H9 (cell line): ENCODE data around the gene INSL3. TPM values are rescaled to one million over a fixed set of nuclear protein-coding genes. Genes with fewer than 3 reads are reported as not detected.

Experiments
- DNase-seq: peaks from one replicate; pipeline ENCODE4 v3.0.0-alpha.2; 2017
- H2AFZ ChIP-seq: one replicate; pipeline ENCODE4 v1.6.1; 2013; ENCODE audit warnings: mild to moderate bottlenecking, low read length, control low read depth, moderate library complexity
- H2AK5ac ChIP-seq: 2 replicates; pipeline ENCODE4 v1.6.1; 2013; ENCODE audit warnings: low read length, control low read depth, mixed read lengths; ENCODE audit not compliant: insufficient read length
- H2BK120ac ChIP-seq: one replicate; pipeline ENCODE4 v1.6.1; 2013; ENCODE audit warnings: low read depth, mild to moderate bottlenecking, low read length, control low read depth, inconsistent platforms; ENCODE audit not compliant: poor library complexity, severe bottlenecking
- H2BK12ac ChIP-seq: 2 replicates; pipeline ENCODE4 v1.6.1; 2013; ENCODE audit warnings: low read length, control low read depth, mixed read lengths, low read depth; ENCODE audit not compliant: insufficient read length
- H2BK15ac ChIP-seq: 2 replicates; pipeline ENCODE4 v1.6.1; 2013; ENCODE audit warnings: low read depth, low read length, control low read depth
- H2BK20ac ChIP-seq: one replicate; pipeline ENCODE4 v1.6.1; 2013; ENCODE audit warnings: low read depth, mild to moderate bottlenecking, low read length, control low read depth, inconsistent platforms; ENCODE audit not compliant: poor library complexity, severe bottlenecking
- H2BK5ac ChIP-seq: 2 replicates; pipeline ENCODE4 v1.6.1; 2013; ENCODE audit warnings: low read length, control low read depth, mixed read lengths; ENCODE audit not compliant: insufficient read length
- H3K14ac ChIP-seq: 2 replicates; pipeline ENCODE4 v1.6.1; 2013; ENCODE audit warnings: low read length, control low read depth; ENCODE audit not compliant: insufficient read depth
- H3K18ac ChIP-seq: 2 replicates; pipeline ENCODE4 v1.6.1; 2013; ENCODE audit warnings: low read depth, mild to moderate bottlenecking, mixed read lengths, low read length, control low read depth; ENCODE audit not compliant: insufficient read length
- H3K23ac ChIP-seq: 2 replicates; pipeline ENCODE4 v1.6.1; 2013; ENCODE audit warnings: low read length, control low read depth, mixed read lengths, low read depth; ENCODE audit not compliant: insufficient read length
- H3K23me2 ChIP-seq: 2 replicates; pipeline ENCODE4 v1.6.1; 2013; ENCODE audit warnings: low read depth, mild to moderate bottlenecking, mixed read lengths, low read length, control low read depth; ENCODE audit not compliant: insufficient read length, poor library complexity, severe bottlenecking
- H3K27ac ChIP-seq: 2 replicates; pipeline ENCODE4 v1.5.1; 2013; ENCODE audit warnings: low read length, control low read depth, mixed read lengths, low read depth; ENCODE audit not compliant: insufficient read length
- H3K27me3 ChIP-seq: 2 replicates; pipeline ENCODE4 v1.6.1; 2013; ENCODE audit warnings: low read length, control low read depth, inconsistent platforms; ENCODE audit not compliant: insufficient read depth
- H3K4ac ChIP-seq: 2 replicates; pipeline ENCODE4 v1.6.1; 2013; ENCODE audit warnings: low read depth, mild to moderate bottlenecking, control low read depth, inconsistent platforms, low read length, moderate library complexity
- H3K4me1 ChIP-seq: 2 replicates; pipeline ENCODE4 v1.6.1; 2013; ENCODE audit warnings: low read length, control low read depth, inconsistent platforms; ENCODE audit not compliant: insufficient read depth
- H3K4me2 ChIP-seq: 2 replicates; pipeline ENCODE4 v1.6.1; 2013; ENCODE audit warnings: low read length, control low read depth, mixed read lengths; ENCODE audit not compliant: insufficient read length, insufficient read depth
- H3K56ac ChIP-seq: 2 replicates; pipeline ENCODE4 v1.6.1; 2013; ENCODE audit warnings: low read depth, mild to moderate bottlenecking, mixed read lengths, low read length, control low read depth; ENCODE audit not compliant: insufficient read length
- H3K79me1 ChIP-seq: 2 replicates; pipeline ENCODE4 v1.6.1; 2013; ENCODE audit warnings: low read depth, mild to moderate bottlenecking, moderate library complexity, low read length, control low read depth, inconsistent platforms; ENCODE audit not compliant: insufficient read depth, poor library complexity, severe bottlenecking
- H3K79me2 ChIP-seq: 2 replicates; pipeline ENCODE4 v1.6.1; 2013; ENCODE audit warnings: low read length, control low read depth, inconsistent platforms; ENCODE audit not compliant: insufficient read depth
- H3K9ac ChIP-seq: 2 replicates; pipeline ENCODE4 v1.6.1; 2013; ENCODE audit warnings: low read length, control low read depth, mixed read lengths; ENCODE audit not compliant: insufficient read length; ENCODE audit errors: extremely low read depth
- H3K9me3 ChIP-seq: one replicate; pipeline ENCODE4 v1.6.1; 2013; ENCODE audit warnings: low read depth, low read length, inconsistent platforms; ENCODE audit not compliant: control insufficient read depth
- H3T11ph ChIP-seq: one replicate; pipeline ENCODE4 v1.6.1; 2013; ENCODE audit warnings: mild to moderate bottlenecking, low read length, control low read depth, inconsistent platforms
- H4K20me1 ChIP-seq: one replicate; pipeline ENCODE4 v1.6.1; 2013; ENCODE audit not compliant: control insufficient read depth, insufficient read length, insufficient read depth
- H4K5ac ChIP-seq: 2 replicates; pipeline ENCODE4 v1.6.1; 2013; ENCODE audit warnings: low read depth, mild to moderate bottlenecking, mixed read lengths, low read length, control low read depth; ENCODE audit not compliant: insufficient read length
- H4K8ac ChIP-seq: replicated peaks from 2 replicates; pipeline ENCODE4 v1.6.1; 2013; ENCODE audit warnings: low read length, control low read depth, mixed read lengths, low read depth; ENCODE audit not compliant: insufficient read length
- H4K91ac ChIP-seq: 2 replicates; pipeline ENCODE4 v1.6.1; 2013; ENCODE audit warnings: low read depth, mild to moderate bottlenecking, moderate library complexity, mixed read lengths, low read length, control low read depth; ENCODE audit not compliant: insufficient read length
- H3K27ac Mint-ChIP-seq, 3 experiments: 2 replicates in 2 of 3; 3 replicates in 1 of 3; pipeline ENCODE4 v1.8.0; 2020 to 2021; ENCODE audit warnings: mixed read lengths in 3 of 3, mild to moderate bottlenecking in 1 of 3, moderate library complexity in 1 of 3
- H3K27me3 Mint-ChIP-seq: 2 replicates; pipeline ENCODE4 v1.8.0; 2021; ENCODE audit warnings: low read depth, mild to moderate bottlenecking, moderate library complexity, mixed read lengths
- H3K36me3 Mint-ChIP-seq, 3 experiments: 2 replicates in 2 of 3; 3 replicates in 1 of 3; pipeline ENCODE4 v1.8.0; 2020 to 2021; ENCODE audit warnings: low read depth in 3 of 3, mixed read lengths in 3 of 3; ENCODE audit not compliant: insufficient read depth in 1 of 3
- H3K4me1 Mint-ChIP-seq, 2 experiments: 2 replicates each; pipeline ENCODE4 v1.8.0; 2020; ENCODE audit warnings: mixed read lengths in 2 of 2
- H3K4me3 Mint-ChIP-seq, 2 experiments: 2 replicates in 1 of 2; 3 replicates in 1 of 2; pipeline ENCODE4 v1.8.0; 2020 to 2021; ENCODE audit warnings: mild to moderate bottlenecking in 2 of 2, mixed read lengths in 2 of 2, moderate library complexity in 1 of 2
- H3K9me3 Mint-ChIP-seq, 2 experiments: 2 replicates in 1 of 2; 3 replicates in 1 of 2; pipeline ENCODE4 v1.8.0; 2020; ENCODE audit warnings: mild to moderate bottlenecking in 2 of 2, mixed read lengths in 2 of 2, moderate library complexity in 1 of 2
- WGBS: extraction: QIAGEN DNeasy Blood & Tissue Kit; methylation state at CpG from one replicate; pipeline ENCODE4 v1.1.7; 2013; ENCODE audit warnings: missing lambda C conversion rate, low lambda C conversion rate, mixed read lengths; ENCODE audit not compliant: insufficient read length; ENCODE audit errors: extremely low coverage; 5-methylcytosine and 5-hydroxymethylcytosine counted together
- total RNA-seq: library from RNA; stranded (reverse); gene quantifications from 2 replicates; pipeline ENCODE4 v1.2.1, GENCODE V29; 2021
- TF ChIP-seq, protein P1 (sequence below): fragments of 200-600 bp; sonication (generic); conservative IDR thresholded peaks from 3 replicates; pipeline ENCODE4 v1.8.0; 2021; ENCODE audit warnings: antibody characterized with exemption, mild to moderate bottlenecking

The INSL3 gene
- total RNA-seq, 1 experiment from 2014 or later: 0.63 TPM

- H2AK5ac ChIP-seq: no peak overlapping the region
- H3K36me3 Mint-ChIP-seq: no peaks in the 10 kb centered on the region; a peak in 1 of 7 replicates
- peak overlapping the region; percentile 29 for H3K27ac ChIP-seq
- H2BK15ac ChIP-seq: no peak overlapping the region
- H4K5ac ChIP-seq: no peak overlapping the region
- H3K9me3 ChIP-seq: no peaks in the 10 kb centered on the region
- H3K79me2 ChIP-seq: no peaks in the 10 kb centered on the region
- H2AFZ ChIP-seq: peak overlapping the region; percentile 41
- no peaks in the 10 kb centered on the region for H4K20me1 ChIP-seq
- WGBS: no CpG with 5 or more reads among the region's 29 CpGs
- peak overlapping the region; percentile 37 for H3K18ac ChIP-seq
- H2BK5ac ChIP-seq: no peak overlapping the region
- H3K4me1 Mint-ChIP-seq: peaks cover 6 to 23% of the 10 kb centered on the region in 2 experiments
- peak overlapping the region; percentile 66 for H3K4me2 ChIP-seq
- no peak overlapping the region for H3K4ac ChIP-seq
- H2BK20ac ChIP-seq: no peak overlapping the region
- H3K27me3 Mint-ChIP-seq: peaks cover 8% of the 10 kb centered on the region
- H3K23me2 ChIP-seq: peaks cover 8% of the 10 kb centered on the region
- H4K91ac ChIP-seq: no peak overlapping the region
- no peaks in the 10 kb centered on the region for H3K27me3 ChIP-seq
- no peak overlapping the region for H3K9ac ChIP-seq
- H4K8ac ChIP-seq: no peak overlapping the region
- H3K56ac ChIP-seq: no peak overlapping the region
- no peaks in the 10 kb centered on the region for H3K79me1 ChIP-seq
- H3T11ph ChIP-seq: no peak overlapping the region
- TF ChIP-seq, protein P1, sequence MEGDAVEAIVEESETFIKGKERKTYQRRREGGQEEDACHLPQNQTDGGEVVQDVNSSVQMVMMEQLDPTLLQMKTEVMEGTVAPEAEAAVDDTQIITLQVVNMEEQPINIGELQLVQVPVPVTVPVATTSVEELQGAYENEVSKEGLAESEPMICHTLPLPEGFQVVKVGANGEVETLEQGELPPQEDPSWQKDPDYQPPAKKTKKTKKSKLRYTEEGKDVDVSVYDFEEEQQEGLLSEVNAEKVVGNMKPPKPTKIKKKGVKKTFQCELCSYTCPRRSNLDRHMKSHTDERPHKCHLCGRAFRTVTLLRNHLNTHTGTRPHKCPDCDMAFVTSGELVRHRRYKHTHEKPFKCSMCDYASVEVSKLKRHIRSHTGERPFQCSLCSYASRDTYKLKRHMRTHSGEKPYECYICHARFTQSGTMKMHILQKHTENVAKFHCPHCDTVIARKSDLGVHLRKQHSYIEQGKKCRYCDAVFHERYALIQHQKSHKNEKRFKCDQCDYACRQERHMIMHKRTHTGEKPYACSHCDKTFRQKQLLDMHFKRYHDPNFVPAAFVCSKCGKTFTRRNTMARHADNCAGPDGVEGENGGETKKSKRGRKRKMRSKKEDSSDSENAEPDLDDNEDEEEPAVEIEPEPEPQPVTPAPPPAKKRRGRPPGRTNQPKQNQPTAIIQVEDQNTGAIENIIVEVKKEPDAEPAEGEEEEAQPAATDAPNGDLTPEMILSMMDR: peak; percentile 13; the same call in 1 of the 3 replicates
- no peak overlapping the region for H3K23ac ChIP-seq
- H2BK12ac ChIP-seq: no peak overlapping the region
- H3K9me3 Mint-ChIP-seq: no peaks in the 10 kb centered on the region; a peak in 1 of 5 replicates
- DNase-seq: peak; percentile 97
- peak overlapping the region; percentile 94 to 99 (median 99) for H3K27ac Mint-ChIP-seq
- no peak overlapping the region for H2BK120ac ChIP-seq
- peak overlapping the region; percentile 74 to 93 for H3K4me3 Mint-ChIP-seq
- no peaks in the 10 kb centered on the region for H3K4me1 ChIP-seq
- peak overlapping the region; percentile 62; the same call in 1 of the 2 replicates for H3K14ac ChIP-seq
Measured at GRCh38 chr19:17829855-17830566, 8.7 kb upstream of the INSL3 start.
